ENCODE results near the gene PASK.
"Not testable (repeated sequence)": the region's sequence is repeated elsewhere in the genome, so short reads cannot be mapped to it uniquely, and the experiment has no call there.

Gene PASK

GRCh38 chr2:241148891-241149674, at the start of gene PASK:
Gene PASK (minus strand): TSS chr2:241149472. CDS start chr2:241143032, 6,440 bp downstream.
- DNase-seq (ENCODE audit: low spot score): peak; percentile 96

- no peak for DNase-seq (ENCODE audit: low spot score)
Observed at GRCh38 chr2:241198381-241199279, 49.4 kb upstream of the PASK start.

- DNase-seq (ENCODE audit: low spot score): no peak
Observed at GRCh38 chr2:241197947-241198346, 48.7 kb upstream of the PASK start.

- DNase-seq (ENCODE audit: low spot score): not testable (repeated sequence)
Observed at GRCh38 chr2:241197246-241197645, 48.0 kb upstream of the PASK start.

- DNase-seq (ENCODE audit: low spot score): no peak
Observed at GRCh38 chr2:241195506-241196130, 46.3 kb upstream of the PASK start.

- DNase-seq (ENCODE audit: low spot score): no peak
Observed at GRCh38 chr2:241194811-241195210, 45.5 kb upstream of the PASK start.

GRCh38 chr2:241193271-241193670, 44.0 kb upstream of the PASK start:
- no peak for DNase-seq (ENCODE audit: low spot score)

GRCh38 chr2:241191081-241191480, 41.8 kb upstream of the PASK start:
- DNase-seq (ENCODE audit: low spot score): no peak

- DNase-seq (ENCODE audit: low spot score): no peak
Observed at GRCh38 chr2:241190291-241190981, 41.2 kb upstream of the PASK start.

GRCh38 chr2:241189856-241190201, 40.6 kb upstream of the PASK start:
- DNase-seq (ENCODE audit: low spot score): no peak

GRCh38 chr2:241189093-241189855, 40.0 kb upstream of the PASK start:
- DNase-seq (ENCODE audit: low spot score): no peak

GRCh38 chr2:241188361-241189092, 39.3 kb upstream of the PASK start, which contains the start of gene ANO7:
Gene ANO7 (plus strand): TSS chr2:241188677. CDS start chr2:241190064, 1,387 bp downstream.
- no peak for DNase-seq (ENCODE audit: low spot score)

- no peak for DNase-seq (ENCODE audit: low spot score)
Observed at GRCh38 chr2:241187918-241188234, 38.6 kb upstream of the PASK start.

GRCh38 chr2:241187101-241187917, 38.0 kb upstream of the PASK start:
- no peak for DNase-seq (ENCODE audit: low spot score)

- no peak for DNase-seq (ENCODE audit: low spot score)
Observed at GRCh38 chr2:241185961-241186360, 36.7 kb upstream of the PASK start.

- DNase-seq (ENCODE audit: low spot score): no peak
Observed at GRCh38 chr2:241184901-241185300, 35.6 kb upstream of the PASK start.

GRCh38 chr2:241183221-241183620, 33.9 kb upstream of the PASK start:
- no peak for DNase-seq (ENCODE audit: low spot score)

GRCh38 chr2:241182531-241183133, 33.4 kb upstream of the PASK start:
- DNase-seq (ENCODE audit: low spot score): no peak

- DNase-seq (ENCODE audit: low spot score): no peak
Observed at GRCh38 chr2:241182126-241182525, 32.9 kb upstream of the PASK start.
